ENCODE data around the gene CDH4.

CDH4 gene

GRCh38 chr20:61767761-61768494 lies 515.9 kb downstream of the CDH4 start:
- no peak for DNase-seq (ENCODE audit: extremely low read depth in 1 of 2, low read depth in 1 of 2)

- DNase-seq (ENCODE audit: extremely low read depth in 1 of 2, low read depth in 1 of 2), result no peak
These were observed 516.7 kb downstream of the CDH4 start for GRCh38 chr20:61768571-61769285.

DNA sequence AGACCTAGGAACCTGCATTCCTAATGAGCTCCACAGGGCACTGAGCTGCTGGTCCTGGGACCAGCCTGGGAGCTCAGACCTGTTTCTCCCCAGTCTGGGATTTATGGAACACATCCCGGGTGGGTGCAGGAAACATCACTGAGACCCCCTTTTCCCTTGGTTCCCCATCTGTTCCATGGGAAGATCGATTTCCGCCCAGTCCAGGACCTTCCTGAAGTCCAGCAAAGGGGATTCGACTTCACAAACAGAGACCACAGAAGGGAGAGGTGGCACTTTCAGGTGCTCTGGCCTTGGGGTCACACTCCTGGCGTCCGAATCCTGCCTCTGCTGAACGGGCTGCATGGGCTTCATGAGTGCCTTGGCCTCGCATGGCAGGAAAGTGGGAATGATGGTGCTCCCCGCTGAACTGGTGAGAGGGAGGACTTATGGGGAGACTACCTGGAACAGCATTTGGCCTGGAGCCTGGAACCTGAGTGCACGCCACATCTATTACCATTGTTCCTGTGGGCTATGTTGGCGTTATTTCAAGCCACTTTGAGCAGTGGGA lies 517.3 kb downstream of the CDH4 start:
- DNase-seq (ENCODE audit: extremely low read depth in 1 of 2, low read depth in 1 of 2), result no peak

DNA sequence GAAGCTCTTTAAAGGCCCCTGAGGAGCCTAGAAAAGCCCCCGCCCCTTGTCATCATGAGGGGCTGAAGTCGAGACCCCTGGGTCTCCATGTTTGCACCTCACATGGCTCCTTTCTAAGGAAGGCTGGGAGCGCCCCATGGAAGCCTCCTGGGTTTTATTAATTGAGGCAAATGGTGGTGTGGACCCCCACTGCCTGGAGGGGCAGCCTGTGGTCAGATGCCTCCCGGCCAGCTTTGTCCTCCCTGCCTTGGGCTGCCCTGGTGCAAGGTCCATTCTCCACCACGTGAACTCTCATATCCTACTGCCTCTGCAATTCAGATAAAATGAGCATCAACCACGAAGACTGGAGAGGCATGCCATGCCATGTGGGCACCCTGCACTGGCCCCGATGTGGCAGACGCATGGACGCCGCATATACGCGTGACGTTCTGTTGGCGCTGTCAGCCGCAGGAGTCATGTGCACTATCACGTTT lies 518.1 kb downstream of the CDH4 start:
- DNase-seq (ENCODE audit: extremely low read depth in 1 of 2, low read depth in 1 of 2), result no peak

DNA sequence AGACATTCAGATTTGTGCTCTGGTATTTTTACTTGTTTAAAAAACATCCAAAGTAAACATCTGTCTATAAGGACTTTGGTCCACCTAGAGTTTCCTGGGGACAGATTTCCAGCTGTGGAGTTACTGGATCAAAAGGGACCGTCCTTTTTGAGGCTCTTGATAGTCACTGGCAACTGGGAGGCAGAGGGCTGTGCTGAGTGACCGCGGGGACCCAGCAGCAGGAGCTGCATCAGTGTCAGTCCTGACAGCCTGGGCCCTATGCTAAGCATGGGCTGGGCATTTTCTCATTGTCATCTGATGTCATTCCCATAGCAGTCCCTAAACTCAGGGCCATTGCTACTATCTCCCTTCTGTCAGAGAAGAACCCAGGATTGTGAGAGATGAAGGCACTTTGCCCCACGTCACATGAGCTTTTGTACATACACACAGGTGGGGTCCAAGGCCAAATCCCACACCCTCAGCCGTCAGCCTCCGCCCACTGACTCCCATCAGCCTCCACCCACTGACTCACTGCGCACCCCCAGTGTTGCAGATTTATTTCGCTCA lies 519.8 kb downstream of the CDH4 start:
- DNase-seq (ENCODE audit: extremely low read depth in 1 of 2, low read depth in 1 of 2), result no peak

GRCh38 chr20:61772828-61773631 lies 521.0 kb downstream of the CDH4 start:
- DNase-seq (ENCODE audit: extremely low read depth in 1 of 2, low read depth in 1 of 2), result no peak

DNA sequence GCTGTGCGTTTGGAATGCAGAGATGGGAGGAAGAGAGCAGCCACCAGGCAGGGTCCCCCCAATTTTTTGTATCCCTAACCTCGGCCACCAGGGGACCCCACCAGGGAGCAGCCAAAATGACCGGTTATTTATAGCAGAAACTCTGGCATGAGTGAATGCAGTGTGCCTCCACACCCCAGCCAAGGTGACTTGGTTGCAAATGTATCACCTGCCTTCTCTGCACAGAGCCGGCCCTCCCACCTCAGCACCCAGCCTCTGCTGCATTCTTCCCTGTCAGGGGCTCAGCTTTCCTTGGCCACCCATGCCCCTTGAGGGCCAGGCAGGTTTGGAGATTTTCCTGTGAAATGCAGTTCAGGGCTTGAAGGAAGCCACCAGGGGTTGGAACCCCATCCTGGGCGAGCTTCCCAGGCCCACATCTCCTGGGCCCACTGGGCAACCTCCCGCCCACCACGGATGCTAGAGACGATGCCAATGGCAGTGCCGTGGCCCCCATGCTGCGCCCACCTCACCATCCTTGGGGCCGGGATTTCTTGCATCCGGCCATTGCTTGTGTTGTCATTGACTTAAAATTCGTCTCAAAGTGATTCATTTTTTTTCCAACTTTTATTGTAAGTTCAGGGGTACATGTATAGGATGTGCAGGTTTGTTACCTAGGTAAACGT lies 522.0 kb downstream of the CDH4 start:
- no peak for DNase-seq (ENCODE audit: extremely low read depth in 1 of 2, low read depth in 1 of 2)

DNA sequence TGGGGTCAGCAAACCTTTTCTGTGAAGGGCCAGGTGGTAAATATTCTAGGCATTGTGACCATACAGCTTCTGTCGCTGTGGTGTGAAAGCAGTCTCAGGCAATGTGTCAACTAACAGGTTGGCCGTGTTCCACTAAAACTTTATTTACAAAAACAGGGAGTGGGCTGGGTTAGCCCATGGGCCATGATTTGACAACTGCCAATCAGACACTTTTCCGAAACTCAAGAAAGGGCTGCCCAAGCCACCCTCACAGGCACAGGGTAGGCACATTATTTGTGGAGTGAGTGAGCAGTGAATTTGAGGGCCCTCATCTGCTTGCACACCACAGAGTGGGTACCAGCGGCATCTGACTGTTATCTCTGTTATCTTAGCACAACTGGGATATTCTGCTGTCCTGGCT lies 523.4 kb downstream of the CDH4 start:
- DNase-seq (ENCODE audit: extremely low read depth in 1 of 2, low read depth in 1 of 2), result no peak

DNA sequence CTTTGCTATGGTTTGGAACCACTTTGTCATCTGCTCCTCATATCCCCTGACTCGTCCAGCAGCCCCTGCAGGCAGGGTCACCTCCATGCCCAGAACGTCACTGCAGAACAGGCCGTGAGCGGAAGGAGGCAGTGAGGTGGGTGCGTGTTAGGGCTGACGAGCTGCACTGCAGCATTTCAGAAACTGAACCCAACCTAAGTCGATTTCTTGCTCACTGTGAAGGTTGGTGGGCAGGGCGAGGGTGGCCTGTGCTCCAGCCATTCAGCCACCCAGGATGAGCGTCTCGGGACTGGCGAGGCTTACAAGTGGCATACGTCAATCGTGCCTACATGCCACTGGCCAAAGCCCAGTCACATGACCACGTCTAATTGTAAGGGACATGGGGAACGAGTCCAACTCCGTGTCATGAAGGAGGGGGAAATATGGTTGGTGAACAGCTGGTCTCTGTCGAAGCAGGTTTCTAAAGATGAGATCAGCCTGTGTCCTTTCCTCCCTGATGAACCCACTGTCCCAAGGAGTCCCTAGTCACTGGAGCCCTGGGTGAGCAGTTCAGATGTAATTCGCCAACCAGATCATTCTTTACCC lies 524.5 kb downstream of the CDH4 start:
- no peak for DNase-seq (ENCODE audit: extremely low read depth in 1 of 2, low read depth in 1 of 2)

DNA sequence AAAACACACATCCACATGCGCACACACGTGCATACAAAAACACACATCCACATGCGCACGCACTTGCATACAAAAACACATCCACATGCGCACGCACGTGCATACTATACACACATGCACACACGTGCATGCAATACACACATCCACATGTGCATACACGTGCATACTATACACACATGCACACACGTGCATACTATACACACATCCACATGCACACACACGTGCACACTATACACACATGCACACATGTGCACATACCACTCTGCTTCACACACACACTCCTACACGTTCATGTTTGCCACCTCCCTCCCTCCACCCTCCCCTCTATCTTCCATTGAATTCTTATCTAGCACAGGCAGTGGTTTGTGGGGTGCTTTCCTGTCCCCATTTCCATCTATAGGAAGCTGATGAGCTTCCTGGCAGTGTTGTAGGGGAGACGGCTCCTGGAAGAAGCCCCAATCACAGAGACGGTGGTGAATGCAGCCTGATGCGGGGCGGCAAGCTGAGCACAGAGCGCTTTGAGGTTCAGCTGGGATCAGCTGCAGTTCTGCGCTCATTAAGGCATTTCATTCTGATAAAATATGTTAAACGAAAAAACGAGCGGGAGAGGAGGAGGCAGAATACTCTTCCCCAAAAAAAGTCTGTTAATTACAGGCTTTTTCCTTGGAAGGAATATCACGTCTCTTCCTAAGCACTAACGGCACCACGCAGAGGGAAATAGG lies 525.9 kb downstream of the CDH4 start:
- DNase-seq (ENCODE audit: extremely low read depth in 1 of 2, low read depth in 1 of 2), result no peak

DNA sequence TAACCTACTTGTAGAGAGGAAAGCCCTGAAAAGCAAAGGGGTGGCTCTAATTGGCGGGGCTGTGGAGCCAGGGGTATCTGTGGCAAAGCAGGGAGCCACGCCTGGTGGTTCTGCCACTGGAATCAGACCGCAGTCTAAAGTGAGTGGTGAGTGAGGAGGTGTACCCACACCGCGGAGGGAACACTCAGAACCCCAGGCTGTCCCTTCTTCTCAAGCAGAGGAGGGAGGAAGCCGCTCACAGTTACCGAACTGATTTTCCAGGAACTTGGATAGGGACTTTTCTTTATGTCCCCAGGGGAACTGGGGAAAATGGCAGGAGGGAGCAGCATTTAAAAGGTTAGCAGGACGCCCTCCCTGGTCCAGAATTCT lies 526.4 kb downstream of the CDH4 start:
- DNase-seq (ENCODE audit: extremely low read depth in 1 of 2, low read depth in 1 of 2), result no peak

DNA sequence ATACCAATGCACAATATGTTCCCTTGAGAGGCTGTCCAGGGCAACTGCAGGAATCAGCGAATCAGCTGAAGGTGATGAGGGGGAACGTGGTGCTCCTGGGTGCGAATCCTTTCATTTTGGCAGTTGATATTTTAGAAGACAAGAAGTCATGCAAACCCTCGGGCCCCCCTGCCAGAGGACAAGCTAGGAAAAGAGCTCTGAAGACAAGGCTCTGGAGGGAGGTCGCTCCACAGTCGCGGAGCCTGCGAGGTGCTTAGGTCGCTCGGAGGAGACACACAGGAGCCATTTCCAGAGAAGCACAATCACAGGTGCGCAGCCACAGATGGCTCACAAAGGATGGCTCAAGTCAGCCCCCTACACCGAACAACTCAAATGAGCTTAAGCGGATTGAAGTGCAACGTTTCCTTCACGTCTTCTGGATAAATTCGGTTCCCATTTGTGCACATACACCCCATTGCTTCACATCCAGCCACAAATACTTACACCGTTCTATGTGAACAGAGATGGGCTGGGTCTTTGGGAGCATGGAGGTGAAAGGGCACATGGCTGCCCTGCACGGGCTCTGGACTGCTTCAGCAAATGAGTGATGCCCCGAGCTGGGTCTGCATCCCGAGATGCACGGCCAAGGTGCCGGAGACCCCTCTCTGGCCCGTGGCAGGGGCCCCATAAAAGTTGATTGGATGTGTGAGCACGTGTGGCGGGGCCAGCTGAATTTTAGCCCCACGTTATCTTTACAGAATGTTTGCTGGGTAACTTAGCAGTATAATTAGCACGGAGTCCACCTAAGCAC lies 527.3 kb downstream of the CDH4 start:
- no peak for DNase-seq (ENCODE audit: extremely low read depth in 1 of 2, low read depth in 1 of 2)

DNA sequence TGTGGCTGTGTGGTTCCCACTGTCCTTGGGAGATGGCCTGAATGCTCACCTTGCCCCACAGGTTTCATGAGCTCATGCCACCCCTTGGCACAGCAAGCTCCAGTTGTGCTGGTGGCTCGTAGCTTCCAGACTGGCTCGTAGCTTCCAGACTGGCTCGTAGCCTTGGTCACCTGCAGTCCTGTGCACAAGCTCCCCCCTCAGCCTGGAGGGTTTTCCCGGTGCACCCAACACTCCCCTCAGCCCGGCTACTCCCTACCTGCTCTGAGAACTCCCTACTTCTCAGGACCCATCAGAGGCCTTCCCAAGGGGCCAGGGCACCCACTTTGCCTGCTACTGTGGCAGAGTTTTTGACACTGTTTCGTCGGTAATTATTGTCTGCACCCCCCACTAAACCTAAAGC lies 528.0 kb downstream of the CDH4 start:
- DNase-seq (ENCODE audit: extremely low read depth in 1 of 2, low read depth in 1 of 2), result no peak

DNA sequence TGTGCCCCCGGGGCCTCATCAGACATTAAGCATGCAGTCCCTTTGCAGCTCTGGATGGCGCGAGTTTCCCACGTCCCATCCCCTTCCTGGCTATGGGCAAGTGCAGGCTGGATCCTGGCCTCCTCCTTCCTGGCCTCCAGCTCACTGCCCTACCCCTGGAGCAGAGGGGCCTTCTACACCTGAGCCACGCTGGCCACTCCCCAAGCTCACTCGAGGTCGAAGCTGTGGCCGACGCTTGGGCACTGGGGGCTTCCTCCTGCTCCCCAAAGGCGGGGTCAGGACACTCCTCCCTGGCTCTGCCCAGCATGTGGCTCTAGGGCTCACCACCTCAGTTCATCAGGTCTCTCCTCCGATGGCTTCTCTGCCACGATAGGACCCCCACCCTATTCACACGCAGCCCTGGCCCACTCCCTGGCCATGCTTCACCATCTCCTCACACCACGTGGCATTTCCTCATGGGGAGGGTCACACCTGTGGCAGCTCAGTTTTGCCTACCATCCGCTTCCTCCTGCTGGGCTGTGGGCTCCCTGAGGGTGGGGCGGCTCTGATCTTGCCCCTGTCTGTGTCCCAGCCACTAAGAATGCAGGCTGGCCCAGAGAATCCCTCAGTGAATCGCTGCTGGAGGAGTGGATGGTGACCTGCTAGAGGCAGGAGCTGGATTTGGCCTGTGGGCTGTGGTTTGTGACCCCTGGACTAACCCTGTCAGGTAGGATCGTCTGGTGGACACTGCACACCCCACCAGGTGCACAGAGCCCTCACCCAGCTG lies 532.9 kb downstream of the CDH4 start:
- no peak for DNase-seq (ENCODE audit: extremely low read depth in 1 of 2, low read depth in 1 of 2)

- no peak for DNase-seq (ENCODE audit: extremely low read depth in 1 of 2, low read depth in 1 of 2)
These were observed 533.4 kb downstream of the CDH4 start for GRCh38 chr20:61785567-61785816.

DNA sequence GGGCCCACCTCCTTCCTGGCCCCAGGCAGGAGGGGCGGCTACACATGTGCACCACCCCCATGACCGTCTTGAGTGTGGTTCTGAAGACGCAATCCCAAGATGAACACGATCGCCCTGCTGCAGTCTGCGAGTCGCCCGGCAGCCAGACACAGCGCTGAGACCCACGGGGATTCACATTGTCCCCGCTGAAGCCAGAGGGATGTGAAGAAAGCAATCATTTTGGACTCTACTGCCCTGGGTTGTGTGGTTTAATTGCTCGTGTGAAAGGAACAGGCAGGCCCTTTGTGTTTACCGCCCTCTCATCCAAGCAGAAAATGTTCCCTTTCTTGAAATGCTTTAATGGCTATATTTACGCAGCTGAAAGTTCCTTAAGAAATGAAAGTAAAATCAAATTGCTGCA lies 534.2 kb downstream of the CDH4 start:
- no peak for DNase-seq (ENCODE audit: extremely low read depth in 1 of 2, low read depth in 1 of 2)

DNA sequence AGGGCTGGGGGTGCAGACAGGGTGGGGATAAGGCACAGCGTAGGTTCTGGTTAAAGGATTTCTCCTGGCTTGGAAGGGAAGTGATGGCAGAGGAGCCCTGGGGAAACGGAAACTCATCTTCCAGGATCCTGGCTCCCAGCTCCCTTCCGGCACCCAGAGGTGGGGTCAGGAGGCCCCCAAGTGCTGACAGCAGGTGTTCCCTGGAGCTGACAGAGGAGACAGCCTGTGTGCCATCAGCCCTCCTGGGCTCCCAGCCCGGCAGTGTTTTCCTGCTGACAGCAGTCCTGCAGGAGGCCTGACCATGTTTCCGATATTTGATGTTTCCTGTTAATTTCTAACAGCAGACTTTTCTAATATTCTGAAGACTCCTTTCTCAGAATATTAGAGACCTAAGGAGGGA lies 536.3 kb downstream of the CDH4 start:
- DNase-seq (ENCODE audit: extremely low read depth in 1 of 2, low read depth in 1 of 2), result no peak

GRCh38 chr20:61789329-61789728 lies 537.3 kb downstream of the CDH4 start:
- no peak for DNase-seq (ENCODE audit: extremely low read depth in 1 of 2, low read depth in 1 of 2)

Measured in activated CD8-positive, alpha-beta memory T cell treated with anti-CD3 and anti-CD28 coated beads for 1 hour (primary cell).